Brain microvascular endothelial cell (primary cell): ENCODE measurements around the gene NF1.
"Not testable (repeated sequence)": the region's sequence is repeated elsewhere in the genome, so short reads cannot be mapped to it uniquely, and the experiment has no call there.

Experiments
- DNase-seq: peaks from one replicate; pipeline ENCODE4 v3.0.0-alpha.2; 2020
- H3K27ac ChIP-seq: fragments of 250-450 bp; sonication (Bioruptor Pico); 2 replicates; pipeline ENCODE4 v1.5.1; 2020; ENCODE audit warnings: mild to moderate bottlenecking, moderate library complexity
- H3K27me3 ChIP-seq: fragments of 250-450 bp; sonication (Bioruptor Pico); replicated peaks from 2 replicates; pipeline ENCODE4 v1.5.1; 2020; ENCODE audit warnings: mild to moderate bottlenecking
- H3K36me3 ChIP-seq: fragments of 250-450 bp; sonication (Bioruptor Pico); replicated peaks from 2 replicates; pipeline ENCODE4 v1.5.1; 2020; ENCODE audit warnings: mild to moderate bottlenecking
- H3K4me3 ChIP-seq: 2 replicates; pipeline ENCODE4 v1.5.1; 2011; ENCODE audit warnings: low read depth, mild to moderate bottlenecking, control low read depth, low read length, moderate library complexity
- in situ Hi-C: cut with HindIII; loops from 2 replicates; pipeline ENCODE4 v1.10.0; 2017; ENCODE audit warnings: low sequenced_read_pairs, low pct_ligation_motif_present
- TF ChIP-seq, protein P1 (sequence below): IDR thresholded peaks from 2 replicates; pipeline ENCODE4 v1.5.1; 2011; ENCODE audit warnings: low read depth, mild to moderate bottlenecking, moderate library complexity, low read length, control low read depth, inconsistent platforms; ENCODE audit errors: missing control alignments

NF1 gene

DNA sequence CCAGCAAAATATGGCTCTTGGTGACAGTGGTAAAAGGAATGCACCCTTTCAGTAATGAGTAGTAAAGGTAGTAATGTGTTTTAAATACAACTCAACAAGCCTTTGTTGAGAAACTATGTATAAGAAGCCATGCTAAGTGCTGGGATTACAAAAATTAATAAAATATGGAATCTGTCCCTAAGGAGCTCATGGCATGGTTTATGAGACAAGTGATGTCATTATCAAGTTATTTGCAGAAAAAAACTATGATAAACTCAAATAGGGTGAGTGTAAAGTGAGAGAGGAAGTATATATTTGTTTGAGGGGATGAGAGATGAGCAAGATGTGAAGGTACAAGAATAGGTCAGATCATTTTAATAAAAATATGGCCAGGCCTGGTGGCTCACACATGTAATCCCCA, 76.9 kb downstream of the NF1 start:
- no peak overlapping the region for H3K4me3 ChIP-seq
- DNase-seq, result no peak
- H3K36me3 ChIP-seq, result no peaks in the 10 kb centered on the region
- in situ Hi-C loops, result no loop called here
- no peak overlapping the region for H3K27ac ChIP-seq
- H3K27me3 ChIP-seq, result no peaks in the 10 kb centered on the region
- TF ChIP-seq, protein P1, sequence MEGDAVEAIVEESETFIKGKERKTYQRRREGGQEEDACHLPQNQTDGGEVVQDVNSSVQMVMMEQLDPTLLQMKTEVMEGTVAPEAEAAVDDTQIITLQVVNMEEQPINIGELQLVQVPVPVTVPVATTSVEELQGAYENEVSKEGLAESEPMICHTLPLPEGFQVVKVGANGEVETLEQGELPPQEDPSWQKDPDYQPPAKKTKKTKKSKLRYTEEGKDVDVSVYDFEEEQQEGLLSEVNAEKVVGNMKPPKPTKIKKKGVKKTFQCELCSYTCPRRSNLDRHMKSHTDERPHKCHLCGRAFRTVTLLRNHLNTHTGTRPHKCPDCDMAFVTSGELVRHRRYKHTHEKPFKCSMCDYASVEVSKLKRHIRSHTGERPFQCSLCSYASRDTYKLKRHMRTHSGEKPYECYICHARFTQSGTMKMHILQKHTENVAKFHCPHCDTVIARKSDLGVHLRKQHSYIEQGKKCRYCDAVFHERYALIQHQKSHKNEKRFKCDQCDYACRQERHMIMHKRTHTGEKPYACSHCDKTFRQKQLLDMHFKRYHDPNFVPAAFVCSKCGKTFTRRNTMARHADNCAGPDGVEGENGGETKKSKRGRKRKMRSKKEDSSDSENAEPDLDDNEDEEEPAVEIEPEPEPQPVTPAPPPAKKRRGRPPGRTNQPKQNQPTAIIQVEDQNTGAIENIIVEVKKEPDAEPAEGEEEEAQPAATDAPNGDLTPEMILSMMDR, result no peak

DNA sequence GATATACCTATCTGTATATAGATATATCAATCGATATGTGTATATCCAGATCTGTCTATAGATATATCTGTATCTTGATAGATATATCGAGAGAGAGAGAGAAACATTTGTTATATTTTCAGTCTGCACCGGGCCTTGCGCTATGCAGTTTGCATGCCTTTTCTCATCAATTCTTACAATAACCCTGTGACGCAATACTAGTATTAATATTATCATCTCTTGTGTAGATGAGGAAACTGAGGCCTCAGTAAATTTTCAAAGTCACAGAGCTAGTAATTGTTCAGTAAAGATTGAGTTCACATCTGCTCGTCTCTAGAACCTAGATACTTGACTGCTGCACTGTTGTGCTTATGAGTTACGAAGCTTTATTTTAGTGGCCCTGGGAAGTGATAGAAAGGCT, 77.6 kb downstream of the NF1 start:
- H3K36me3 ChIP-seq, result no peaks in the 10 kb centered on the region
- in situ Hi-C loops, result no loop called here
- H3K27me3 ChIP-seq, result no peaks in the 10 kb centered on the region
- TF ChIP-seq, protein P1, result no peak
- H3K4me3 ChIP-seq, result no peak overlapping the region
- no peak for DNase-seq
- no peak overlapping the region for H3K27ac ChIP-seq

DNA sequence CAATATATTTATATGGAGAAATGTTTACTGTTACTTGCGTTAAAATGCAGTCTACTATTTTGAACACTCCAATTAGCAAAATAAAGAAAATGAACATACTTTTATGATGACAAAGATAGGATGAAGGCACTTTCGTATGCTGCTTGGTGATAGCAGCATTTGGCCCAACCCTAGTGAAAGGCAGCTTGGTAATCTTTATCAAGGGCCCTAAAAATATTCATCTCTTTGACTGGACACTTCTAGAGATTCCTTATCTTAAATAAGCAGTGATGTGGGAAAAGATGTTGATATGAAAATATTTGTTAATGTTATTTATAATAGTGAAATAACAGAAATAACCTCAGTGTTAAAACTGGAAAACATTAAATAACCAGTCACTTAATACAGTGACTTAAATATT, 79.4 kb downstream of the NF1 start:
- in situ Hi-C loops, result no loop called here
- Histone ChIP-seq H3K4me3 (no peak overlapping the region), H3K27ac (no peak overlapping the region), H3K36me3 (no peaks in the 10 kb centered on the region), H3K27me3 (no peaks in the 10 kb centered on the region)
- TF ChIP-seq, protein P1, result no peak
- DNase-seq, result no peak

DNA sequence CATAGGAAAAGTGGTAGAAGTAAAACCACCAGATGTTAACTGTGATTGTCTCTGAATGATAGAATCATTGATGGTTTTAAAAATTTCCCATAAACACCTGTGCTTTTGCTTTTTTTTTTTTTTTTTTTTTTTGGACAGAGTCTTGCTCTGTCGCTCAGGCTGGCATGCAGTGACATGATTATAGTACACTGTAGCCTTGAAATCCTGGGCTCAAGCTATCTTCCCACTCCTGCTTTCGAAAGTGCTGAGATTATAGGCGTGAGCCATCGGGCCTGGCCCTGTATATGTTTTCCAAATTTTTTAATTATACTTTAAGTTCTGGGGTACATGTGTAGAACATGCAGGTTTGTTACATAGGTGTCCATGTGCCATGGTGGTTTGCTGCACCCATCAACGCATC, 80.5 kb downstream of the NF1 start:
- DNase-seq, result no peak
- Histone ChIP-seq H3K27me3 (no peaks in the 10 kb centered on the region), H3K36me3 (no peaks in the 10 kb centered on the region), H3K4me3 (no peak overlapping the region), H3K27ac (no peak overlapping the region)
- in situ Hi-C loops, result no loop called here
- TF ChIP-seq, protein P1, result no peak

DNA sequence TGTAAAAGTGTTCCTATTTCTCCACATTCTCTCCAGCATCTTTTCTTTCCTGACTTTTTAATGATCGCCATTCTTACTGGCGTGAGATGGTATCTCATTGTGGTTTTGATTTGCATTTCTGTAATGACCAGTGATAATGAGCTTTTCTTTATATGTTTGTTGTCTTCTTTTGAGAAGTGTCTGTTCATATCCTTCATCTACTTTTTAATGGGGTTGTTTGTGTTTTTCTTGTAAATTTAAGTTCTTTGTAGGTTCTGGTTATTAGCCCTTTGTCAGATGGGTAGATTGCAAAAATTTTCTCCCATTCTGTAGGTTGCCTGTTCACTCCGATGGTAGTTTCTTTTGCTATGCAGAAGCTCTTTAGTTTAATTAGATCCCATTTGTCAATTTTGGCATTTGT, 81.4 kb downstream of the NF1 start:
- DNase-seq, H3K36me3 ChIP-seq, H3K27ac ChIP-seq, H3K4me3 ChIP-seq, H3K27me3 ChIP-seq, in situ Hi-C loops: not testable (repeated sequence)

DNA sequence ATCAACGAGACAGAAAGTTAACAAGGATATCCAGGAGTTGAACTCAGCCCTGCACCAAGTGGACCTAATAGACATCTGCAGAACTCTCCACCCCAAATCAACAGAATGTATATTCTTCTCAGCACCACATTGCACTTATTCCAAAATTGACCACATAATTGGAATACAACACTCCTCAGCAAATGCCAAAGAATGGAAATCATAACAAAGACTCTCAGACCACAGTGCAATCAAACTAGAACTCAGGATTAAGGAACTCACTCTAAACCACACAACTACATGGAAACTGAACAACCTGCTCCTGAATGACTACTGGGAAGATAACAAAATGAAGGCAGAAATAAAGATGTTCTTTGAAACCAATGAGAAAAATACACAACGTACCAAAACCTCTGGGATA, 84.2 kb downstream of the NF1 start:
- in situ Hi-C loops, H3K36me3 ChIP-seq, H3K4me3 ChIP-seq, H3K27ac ChIP-seq, H3K27me3 ChIP-seq, DNase-seq: not testable (repeated sequence)

DNA sequence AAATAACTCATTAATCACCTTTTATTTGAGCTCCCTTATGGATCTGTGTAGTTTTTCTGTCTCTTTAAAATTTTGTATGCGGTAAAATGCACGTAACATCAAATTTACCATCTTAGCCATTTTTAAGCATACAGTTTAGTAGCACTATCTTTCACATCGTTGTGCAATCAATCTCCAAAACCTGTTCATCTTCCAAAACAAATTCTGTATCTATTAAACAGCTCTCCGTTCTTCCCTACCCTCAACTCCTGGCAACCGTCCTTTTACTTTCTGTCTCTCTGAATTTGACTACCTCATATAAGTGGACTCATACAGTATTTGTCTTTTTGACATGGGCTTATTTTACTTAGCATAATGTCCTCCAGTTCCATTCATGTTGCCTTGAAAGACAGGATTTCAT, 100.5 kb downstream of the NF1 start:
- Histone ChIP-seq H3K36me3 (no peaks in the 10 kb centered on the region), H3K27ac (no peak overlapping the region), H3K4me3 (no peak overlapping the region), H3K27me3 (no peaks in the 10 kb centered on the region)
- no peak for DNase-seq
- in situ Hi-C loops, result no loop called here
- TF ChIP-seq, protein P1, result no peak
